ENCODE measurements around the gene IFTAP. TPM values are rescaled to one million over a fixed set of nuclear protein-coding genes. Genes with fewer than 3 reads are reported as not detected.
A peak's percentile ranks its signal among the peaks of the same experiment; 100 is the strongest.
"Not testable (repeated sequence)": the region's sequence is repeated elsewhere in the genome, so short reads cannot be mapped to it uniquely, and the experiment has no call there.

IFTAP gene
- total RNA-seq, 1 donor from 2014 or later, result 29.9 TPM

DNA sequence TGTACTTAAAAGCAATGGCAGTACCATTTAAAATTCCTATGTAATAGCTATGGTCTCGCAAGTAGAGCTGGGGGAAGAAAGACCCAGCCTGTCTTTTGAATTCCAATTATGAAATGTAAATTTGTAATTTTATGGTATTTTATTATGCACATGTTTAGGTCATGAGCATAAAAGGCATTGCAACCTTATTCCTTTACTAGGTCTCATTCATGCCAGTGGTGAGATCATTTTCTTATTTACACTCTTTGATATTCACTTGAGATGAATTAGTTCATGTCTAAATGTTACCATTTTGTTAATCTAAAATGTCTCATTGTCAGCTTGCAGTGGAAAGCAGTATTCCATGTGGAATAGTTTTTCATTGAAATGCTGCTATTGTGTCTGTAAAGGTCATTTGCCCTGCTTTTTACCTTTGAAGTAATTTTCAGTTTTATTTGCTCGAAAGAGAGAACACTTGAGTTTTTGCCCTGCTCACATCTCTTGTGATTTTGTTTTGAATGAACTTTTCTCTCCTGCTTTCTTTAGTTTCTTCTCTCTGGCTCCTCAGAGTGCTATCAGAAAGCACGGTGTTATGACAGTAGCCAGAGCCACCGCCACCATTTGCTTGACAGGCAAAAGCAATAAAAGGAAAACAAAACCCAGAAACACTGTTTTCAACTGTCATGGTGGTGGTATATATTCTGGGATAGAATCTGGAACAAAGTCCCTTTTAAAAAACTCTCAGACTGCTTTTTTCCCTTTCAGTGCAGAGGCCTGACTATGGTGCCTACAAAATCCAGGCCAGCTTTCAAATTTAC is 41.0 kb downstream of the IFTAP start:
- DNase-seq (ENCODE audit: extremely low read depth, low read depth, low spot score), result no peak

DNA sequence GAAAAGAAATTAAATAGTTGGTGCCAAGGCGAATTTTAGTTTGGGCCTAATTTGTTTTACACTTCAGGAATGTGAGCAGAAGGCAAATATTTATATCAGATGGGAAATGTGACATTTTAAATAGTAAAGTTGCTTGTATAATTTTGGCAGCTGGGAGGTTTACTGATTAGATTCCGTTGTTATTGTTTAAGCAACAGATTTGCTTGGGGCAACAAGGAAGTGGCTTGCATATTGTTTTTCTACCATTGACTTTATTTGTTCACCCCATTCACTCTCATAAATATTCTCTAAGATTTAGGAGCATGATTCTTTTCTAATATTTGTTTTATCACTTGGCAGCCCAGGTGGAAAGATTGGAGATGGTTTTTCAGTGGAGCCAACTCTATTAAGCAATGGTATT is 44.3 kb downstream of the IFTAP start:
- DNase-seq (ENCODE audit: extremely low read depth, low read depth, low spot score), result no peak

DNA sequence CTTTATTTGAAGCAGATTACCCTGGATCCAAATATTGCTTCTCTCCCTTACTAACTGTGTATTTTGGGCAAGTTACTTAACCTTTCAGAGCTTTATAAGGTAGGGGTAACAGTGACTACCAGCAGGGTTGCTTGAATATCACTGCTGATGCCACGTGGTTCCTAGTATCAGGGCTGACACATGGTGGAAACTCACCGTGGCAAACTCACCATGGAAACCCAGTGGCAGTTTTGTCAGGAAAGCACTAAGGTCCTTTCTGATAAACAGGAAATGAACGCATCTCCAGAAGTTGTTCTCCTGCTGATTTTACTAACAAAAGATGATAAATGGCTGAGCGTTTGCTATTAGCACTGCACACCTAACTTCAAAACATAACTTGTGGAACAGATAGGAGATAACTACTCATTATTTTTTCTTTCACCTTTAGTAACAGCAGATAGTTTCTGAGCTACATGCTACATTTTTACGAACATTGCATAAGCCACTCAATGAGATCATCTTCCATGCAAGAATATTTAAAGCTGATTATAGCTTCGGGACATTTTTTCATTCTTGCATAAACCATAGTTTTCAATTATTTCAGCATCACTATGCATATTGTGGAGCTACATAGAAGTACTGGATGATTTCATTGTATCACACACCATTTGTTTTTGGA is 63.4 kb downstream of the IFTAP start:
- DNase-seq (ENCODE audit: extremely low read depth, low read depth, low spot score), result no peak

DNA sequence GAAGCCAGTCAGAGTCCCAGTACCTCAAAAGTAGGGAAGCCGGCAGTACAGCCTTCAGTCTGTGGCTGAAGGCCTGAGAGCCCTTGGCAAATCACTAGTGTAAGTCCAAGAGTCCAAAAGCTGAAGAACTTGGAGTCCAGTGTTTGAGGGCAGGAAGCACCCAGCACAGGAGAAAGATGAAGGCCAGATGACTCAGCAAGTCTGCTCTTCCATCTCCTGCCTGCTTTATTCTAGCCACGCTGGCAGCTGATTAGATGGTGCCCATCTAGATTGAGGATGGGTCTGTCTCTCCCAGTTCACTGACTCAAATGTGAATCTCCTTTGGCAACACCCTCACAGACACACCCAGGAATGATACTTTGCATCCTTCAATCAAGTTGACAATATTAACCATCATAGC is 67.1 kb downstream of the IFTAP start:
- DNase-seq (ENCODE audit: extremely low read depth, low read depth, low spot score), result not testable (repeated sequence)

DNA sequence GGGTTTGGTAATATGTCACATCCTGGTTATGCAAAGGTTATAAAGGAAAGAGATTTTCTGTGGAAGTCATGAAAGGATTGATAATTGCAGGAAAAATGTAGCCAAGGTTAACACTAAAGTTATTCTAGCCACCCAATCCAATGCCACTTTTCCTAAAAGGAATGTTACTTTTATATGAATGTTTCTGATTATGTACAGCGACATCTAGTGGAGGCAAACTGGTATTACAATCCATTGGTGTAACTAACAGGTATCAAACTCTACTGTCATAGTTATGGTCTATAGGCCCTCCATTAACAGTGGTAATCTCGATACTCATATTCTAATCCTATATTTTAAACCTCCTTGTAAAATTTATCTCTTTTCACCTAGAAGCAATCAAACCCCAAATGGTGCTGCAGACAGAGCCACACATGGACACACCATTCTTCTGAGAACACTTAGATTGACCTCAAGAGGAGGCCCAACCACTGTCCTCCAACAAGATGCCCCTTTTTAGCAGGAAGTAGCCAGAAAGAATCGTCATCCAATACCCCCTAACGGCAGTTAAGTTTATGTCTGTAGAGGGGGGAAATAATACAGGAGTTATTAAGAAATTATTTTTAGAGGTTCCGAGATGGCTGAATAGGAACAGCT is 78.6 kb downstream of the IFTAP start:
- DNase-seq (ENCODE audit: extremely low read depth, low read depth, low spot score), result no peak

DNA sequence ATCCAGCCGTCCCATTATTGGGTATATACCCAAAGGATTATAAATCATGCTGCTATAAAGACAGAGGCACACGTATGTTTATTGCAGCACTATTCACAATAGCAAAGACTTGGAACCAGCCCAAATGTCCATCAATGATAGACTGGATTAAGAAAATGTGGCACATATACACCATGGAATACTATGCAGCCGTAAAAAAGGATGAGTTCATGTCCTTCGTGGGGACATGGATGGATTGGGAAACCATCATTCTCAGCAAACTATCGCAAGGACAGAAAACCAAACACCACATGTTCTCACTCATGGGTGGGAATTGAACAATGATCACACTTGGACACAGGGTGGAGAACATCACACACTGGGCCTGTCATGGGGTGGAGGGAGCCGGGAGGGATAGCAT is 85.2 kb downstream of the IFTAP start:
- not testable (repeated sequence) for DNase-seq (ENCODE audit: extremely low read depth, low read depth, low spot score)

DNA sequence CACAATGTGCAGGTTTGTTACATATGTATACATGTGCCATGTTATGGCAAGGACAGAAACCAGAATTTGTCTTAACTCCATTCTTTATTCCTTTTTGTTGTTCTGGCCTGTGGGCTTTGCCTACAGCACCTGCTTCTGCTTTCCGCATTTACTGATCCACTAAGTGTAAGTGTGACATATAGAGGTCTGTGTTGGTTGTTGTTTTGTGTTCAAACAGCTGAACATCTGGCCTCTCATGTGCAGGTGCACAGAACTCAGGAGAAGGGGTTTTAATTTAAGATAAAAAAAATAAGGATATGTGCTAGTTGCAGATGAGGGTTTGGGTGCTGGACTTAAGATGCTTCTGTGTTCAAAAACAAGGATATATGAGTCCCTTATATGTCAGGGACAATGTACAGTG is 89.5 kb downstream of the IFTAP start:
- DNase-seq (ENCODE audit: extremely low read depth, low read depth, low spot score), result no peak

DNA sequence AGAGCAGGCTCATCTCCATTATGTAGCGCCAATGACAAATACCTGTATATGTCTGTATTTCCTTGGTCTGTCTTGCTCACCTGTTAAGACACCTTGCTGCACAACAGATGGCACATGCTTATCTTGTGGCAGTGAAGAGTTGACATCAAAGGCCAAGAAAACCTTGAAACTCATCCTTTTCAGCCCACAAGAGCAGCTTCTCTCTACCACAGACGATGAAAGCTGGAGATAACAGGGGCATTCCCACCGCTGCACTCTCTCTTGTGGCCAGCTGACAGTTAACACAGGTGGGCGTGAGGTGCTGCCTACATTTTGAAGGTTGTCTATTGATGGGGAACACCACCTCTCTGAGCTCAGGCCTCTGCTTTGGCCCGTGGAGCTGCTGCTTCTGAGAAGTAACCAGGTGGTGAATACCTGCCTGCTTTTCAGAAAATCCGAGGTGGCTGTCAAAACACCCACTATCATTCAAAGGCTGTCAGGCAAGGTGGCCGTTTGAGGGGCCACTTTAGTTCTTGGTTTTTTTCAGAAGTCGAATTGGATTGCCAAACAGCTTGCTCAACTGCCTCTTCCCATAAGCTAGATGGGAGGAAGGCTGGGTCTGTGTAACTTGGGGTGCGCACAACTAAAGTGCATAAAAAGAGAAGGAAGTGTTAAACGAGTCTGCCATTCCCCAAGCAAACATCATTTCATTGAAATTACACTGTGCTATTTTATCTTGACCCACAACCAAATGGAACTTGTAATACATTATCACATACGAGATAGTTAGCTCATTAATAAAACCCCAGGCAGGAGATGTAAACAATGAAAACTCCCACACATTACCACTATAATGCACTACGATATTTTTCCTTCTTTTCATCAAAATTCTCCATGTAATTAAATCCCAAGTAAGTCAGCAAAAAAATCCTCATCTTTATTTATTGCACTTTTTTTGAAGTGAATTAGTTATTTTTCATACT is 90.8 kb downstream of the IFTAP start:
- DNase-seq (ENCODE audit: extremely low read depth, low read depth, low spot score), result no peak

DNA sequence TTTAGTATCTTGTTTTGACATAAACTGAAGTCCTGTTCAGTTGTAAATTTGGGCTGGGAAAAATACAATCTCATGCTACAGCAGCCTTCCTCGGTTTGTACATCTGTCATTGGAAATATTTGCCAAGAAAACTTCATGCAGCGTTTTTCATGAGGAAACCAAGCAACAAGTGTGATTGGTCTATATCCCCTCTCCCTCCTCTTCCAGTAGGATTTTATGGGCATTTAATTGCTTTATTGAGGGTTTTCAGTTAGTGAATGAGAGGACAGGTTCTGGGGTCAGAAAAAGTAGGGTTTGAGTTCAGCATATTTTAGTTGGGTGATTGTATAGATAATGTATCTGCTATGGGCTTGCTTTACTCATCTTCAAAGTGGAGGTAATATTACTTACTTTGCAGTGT is 93.8 kb downstream of the IFTAP start:
- DNase-seq (ENCODE audit: extremely low read depth, low read depth, low spot score), result no peak

DNA sequence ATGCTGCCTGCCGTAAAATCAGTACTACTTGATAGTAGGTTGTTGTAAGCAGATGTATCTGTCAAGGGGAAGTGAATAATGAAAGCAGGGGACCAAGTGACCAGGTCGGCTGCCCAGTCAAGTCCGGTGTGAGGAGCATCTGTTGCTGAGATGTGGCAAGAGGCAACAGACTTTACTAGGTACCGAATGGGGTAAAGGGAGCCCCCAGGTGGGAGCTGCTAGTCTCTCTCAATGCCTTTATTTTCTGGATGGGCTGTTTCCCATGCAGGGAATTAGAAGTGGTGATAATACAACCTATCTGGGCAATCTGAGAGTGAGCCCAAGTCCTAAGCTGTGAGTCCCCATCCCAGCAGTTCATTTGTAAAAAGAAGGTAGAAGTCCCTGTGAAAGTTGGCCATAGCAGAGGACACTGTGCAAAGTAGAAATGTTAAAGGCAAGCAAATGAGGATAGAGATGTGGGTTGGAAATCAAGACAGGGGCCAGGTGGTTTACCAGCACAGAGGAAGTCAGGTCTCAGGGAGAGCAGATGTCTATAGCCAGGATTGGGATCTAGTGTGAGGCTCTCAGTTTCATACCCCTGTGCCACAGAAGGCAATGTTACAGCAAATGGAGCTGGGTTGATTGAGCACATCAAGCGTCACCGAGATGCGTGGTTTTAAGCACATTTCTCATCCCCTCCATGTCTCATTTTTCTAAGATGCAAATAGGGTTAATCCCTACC is 94.4 kb downstream of the IFTAP start:
- DNase-seq (ENCODE audit: extremely low read depth, low read depth, low spot score), result no peak

DNA sequence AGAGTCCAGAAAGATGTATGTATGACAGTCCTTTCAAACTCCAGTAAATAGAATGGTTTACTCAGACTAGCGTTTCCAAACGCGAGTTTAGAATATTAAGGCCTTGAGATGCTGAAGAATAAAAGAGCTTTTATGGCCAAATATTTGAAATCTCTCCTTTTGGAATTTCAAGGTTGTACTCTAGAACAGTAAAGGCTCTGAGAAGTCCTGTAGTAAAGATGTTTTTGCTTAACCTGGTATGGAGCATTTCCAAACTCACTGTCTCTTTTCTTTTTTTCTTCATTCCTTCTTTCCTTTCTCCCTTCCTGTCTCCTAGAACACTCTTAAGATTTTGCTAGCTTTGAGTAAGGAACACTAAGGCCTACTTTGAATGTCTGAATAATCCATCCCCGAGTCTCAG is 95.1 kb downstream of the IFTAP start:
- no peak for DNase-seq (ENCODE audit: extremely low read depth, low read depth, low spot score)

DNA sequence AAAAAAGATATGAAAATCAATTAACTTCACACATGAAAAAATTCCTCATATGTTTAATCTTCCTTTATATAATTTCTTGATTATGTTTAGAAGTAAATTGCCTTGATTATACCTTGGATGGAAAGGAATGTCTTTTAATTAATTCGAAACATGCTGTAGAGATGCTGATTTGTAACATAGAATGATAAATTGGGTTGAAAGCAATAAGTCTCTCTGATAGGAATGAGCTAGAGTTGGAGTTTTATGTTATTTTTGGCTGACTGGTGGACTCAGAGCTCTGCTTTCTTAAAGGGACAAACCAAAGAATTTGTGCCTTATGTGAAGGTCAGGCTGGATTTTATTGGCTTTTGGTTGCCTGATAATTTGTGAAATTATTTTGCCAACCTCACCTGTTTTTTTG is 98.4 kb downstream of the IFTAP start:
- DNase-seq (ENCODE audit: extremely low read depth, low read depth, low spot score), result no peak

DNA sequence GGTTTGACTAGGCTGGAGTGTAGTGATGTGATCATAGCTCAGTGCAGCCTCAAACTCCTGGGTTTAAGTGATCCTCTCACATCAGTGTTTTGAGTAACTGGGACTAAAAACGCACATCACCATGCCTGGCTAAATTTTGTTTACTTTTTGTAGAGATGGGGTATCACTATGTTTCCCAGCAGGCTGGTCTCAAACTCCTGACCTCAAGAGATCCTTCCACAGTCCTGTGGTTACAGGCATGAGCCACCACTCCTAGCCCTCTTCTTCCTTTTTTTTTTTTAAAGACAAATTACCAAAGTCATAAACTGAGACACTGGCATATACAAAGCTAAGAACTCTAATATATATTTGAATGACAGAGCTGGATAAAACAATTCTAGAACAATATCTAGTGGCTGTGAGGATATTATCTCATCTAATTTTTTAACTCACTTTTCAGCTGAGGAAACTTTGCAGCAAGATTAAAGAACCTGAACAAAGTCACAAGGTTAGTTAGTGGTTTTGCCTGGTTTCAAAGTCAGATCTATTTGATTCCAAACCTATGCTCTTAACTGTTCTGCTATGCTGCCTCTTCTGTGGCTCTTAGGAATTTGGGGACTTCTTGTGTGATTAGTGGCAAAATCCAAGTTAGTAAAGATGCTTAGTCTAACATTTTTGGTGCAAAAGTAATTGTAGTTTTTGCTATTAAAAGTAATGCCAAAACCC is 99.0 kb downstream of the IFTAP start:
- no peak for DNase-seq (ENCODE audit: extremely low read depth, low read depth, low spot score)

DNA sequence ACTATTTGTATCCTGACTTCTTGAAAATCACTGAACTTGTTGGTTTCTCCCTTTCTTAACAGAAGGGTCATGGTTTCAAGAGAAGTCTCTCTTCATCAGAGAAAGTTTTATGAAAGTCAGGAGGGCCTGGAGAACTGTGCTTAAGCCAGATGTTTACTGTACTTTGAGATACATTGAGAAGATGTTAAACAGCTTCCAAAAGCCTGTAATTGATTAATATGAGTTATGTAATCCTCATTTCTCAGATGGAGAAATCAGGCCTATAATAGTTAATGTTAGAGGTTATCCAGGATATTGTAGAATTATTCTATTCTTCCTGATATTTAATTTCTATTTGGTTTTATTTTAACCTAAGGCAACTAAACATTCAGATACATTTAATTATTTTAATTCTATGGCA is 100.8 kb downstream of the IFTAP start:
- DNase-seq (ENCODE audit: extremely low read depth, low read depth, low spot score), result no peak

DNA sequence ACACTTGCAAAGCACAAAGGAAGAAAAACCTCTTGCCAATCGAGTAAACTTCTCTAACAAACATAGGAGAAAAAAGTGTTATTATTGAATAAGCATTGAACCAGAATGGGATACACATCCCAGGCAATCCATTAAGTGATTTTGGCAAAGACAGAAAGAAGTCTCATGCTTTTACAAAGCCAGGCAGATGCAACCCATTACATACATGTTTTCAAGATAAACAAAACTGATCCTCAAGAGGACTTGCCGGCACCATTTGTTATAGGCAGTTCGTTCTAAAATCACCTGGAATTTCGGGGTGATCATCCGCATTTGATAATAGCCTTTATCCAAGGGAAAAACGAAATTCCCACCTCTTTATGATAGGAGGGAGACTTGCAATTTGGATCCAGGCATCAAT is 101.3 kb downstream of the IFTAP start:
- no peak for DNase-seq (ENCODE audit: extremely low read depth, low read depth, low spot score)

DNA sequence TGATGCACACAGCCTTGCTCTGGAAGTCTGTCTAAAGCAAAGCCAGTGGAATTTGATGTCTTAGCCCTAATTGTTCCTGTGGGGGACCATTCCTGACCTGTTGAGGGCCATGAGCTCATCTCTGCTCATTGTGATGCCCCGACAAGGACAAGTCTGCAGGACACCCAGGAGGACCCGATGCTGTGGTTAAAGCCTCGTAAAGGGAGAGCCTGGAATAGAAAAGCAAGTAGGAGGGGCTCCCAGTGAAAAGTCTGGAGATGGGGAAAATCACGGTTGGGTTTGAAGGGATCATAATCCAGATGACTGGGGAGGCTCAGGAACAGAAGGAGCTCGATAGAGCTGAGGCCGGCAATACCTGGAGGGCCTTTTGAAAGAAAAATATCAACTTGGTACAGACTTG is 102.2 kb downstream of the IFTAP start:
- DNase-seq (ENCODE audit: extremely low read depth, low read depth, low spot score), result no peak

DNA sequence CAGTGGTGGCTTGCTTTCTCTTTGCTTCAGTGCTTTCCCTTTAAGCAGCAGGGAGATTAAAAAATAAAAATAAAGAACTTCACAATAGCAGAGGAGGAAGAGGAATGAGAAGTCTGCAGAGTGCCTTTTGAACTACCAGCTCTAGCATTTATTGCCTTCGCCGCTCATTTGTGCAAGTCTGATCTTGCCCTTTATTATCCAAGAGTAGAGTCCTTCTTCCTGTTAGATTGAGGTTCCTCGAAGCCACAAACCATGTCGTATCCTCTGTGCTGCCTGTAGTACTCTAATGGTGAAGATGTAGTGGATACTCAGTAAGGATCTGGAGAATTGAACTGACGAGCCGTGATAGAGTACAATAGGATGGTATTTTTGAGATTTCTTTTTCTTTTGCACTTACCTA is 105.0 kb downstream of the IFTAP start:
- no peak for DNase-seq (ENCODE audit: extremely low read depth, low read depth, low spot score)

DNA sequence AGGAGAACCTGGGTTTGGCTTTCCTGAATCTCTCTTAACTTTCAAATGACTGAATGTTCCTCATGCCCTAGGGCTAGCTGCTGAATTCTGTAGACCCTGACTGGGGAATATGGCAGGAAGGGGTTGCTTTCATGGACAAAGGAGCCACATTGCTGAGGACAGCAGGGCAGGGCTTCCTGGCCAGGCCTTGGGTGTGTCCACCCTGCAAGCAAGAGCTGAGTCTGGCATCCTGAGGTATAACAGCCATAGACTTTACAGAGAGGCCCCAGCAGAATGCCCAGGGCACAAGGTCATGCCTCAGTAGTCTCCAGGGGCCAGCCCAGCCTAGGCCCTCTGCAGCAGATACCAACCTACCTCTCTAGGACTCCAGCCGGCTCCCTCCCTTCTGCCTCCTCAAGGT is 105.9 kb downstream of the IFTAP start:
- DNase-seq (ENCODE audit: extremely low read depth, low read depth, low spot score), result no peak

DNA sequence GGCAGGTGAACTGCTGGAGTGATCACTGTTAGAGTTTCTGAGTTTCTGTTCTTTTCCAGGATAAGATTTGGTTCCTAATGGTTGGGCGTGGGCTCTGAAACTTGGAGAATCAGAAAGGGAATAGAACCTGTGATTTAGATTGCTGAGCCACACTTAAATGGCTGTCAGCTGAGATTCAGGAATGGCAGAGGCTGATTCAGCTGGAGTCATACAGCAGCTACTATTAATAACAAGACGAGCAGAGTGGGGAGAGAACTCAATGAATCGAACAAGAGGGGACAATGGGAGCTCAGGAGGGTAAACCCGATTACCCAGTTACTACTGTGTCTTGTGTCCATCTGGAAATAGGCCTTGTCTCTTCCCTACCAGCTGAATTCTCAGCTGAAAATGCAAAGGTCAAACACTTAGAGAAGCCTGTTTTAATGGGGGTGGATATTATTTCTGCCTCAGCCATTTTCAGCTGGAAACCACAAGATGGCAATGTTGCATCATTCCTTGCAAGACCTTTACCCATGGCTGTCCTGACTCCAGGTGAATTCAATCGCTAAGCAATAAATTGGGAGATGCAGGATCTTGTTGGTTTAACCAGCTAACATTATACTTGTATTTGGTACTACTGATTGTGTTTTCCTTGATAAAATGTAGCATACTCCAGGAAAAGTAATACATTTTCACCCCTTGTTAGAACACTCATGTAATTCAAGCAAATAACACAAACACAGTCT is 108.2 kb downstream of the IFTAP start:
- DNase-seq (ENCODE audit: extremely low read depth, low read depth, low spot score), result peak; percentile 51

Data from glomerular endothelial cell (primary cell).